T-helper 9 cell (primary cell): ENCODE data around the gene GSK3B.
A peak's percentile ranks its signal among the peaks of the same experiment; 100 is the strongest.
"Not testable (repeated sequence)": the region's sequence is repeated elsewhere in the genome, so short reads cannot be mapped to it uniquely, and the experiment has no call there.

ENCODE experiments used
- DNase-seq: peaks from one replicate; pipeline ENCODE4 v3.0.0-alpha.2; 2020

GSK3B gene

DNA sequence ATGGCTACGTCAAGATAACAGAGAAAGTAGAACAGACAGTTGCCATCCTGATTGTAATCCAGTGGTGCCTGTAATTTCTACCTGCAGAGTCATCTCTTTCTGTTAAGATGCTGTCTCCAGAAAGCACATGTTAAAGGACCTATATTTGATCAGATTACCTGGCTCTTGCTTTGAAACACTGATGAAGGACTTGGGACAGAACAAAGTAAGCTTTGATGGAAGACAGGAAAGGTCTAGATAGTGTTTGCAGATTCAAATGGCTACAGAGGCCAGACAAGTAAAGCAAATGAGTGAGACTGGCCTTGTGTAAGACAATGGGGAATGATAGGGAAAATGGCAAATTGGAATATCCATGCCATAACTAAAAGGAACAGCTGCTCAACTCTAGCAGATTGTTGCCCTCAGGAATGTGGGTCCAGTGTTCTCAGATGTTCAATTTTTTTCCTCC lies 1.8 kb upstream of the GSK3B start:
- no peak for DNase-seq

DNA sequence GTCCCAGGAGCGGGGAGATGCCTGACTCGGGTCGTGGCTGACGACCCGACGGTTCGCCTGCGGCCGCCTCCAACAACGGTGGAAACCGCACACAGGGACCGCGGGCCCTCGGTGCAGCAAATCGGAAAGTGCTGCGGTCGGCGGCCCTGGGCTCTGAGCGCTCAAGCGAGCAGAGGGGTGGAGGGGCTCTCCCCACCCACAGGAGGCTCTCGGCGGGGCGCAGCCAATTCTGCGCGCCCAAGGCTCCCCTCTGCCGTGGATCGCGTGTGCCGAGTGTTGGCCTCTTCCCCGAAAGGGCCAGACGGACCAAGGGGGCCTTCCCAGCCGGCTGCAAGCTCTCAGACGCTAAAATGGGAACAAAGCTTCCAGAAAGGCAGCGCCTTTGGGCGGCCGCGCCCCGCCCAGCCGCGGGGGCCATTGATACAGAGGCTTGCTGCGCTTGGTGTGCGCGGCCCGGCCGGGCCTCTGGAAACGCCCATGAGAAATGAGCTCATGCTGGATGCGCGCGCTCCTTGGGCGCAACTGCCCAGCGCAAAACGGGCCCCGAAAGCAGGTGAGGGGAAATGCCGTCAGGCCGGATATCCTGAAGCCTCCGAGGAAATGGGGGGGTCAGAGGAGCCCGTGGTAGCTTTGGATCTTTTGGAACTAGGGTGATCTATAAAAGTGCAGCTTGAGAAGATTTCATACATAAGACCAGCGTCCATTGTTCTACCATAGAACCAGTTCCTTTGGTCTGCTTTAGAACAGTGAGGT lies 1.2 kb upstream of the GSK3B start:
- peak; percentile 77 for DNase-seq

GRCh38 chr3:120094776-120095225 lies 554 bp upstream of the GSK3B start:
- DNase-seq: peak; percentile 87

GRCh38 chr3:120093119-120093910 lies 932 bp downstream of the GSK3B start:
- DNase-seq: peak; percentile 10

- no peak for DNase-seq
These were observed 1.8 kb downstream of the GSK3B start for GRCh38 chr3:120092474-120092873.

DNA sequence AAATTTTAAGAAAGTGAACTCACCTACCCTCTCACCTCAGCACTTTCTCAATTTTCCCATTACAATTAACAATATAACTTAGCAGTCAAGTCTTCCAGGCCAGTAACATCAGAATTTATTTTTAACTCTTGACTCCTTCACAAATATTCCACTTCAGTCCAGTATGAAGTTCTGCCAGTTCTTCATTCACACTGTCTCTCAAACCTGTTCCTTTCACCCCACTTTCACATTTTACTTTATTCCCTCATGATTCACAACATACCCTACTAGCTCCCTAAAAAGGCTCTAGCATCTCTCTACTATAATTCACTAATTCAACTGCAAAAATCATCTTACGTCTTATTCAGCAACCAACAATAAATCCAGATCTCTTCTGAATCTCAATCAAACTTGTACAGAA lies 3.8 kb downstream of the GSK3B start:
- DNase-seq: no peak

DNA sequence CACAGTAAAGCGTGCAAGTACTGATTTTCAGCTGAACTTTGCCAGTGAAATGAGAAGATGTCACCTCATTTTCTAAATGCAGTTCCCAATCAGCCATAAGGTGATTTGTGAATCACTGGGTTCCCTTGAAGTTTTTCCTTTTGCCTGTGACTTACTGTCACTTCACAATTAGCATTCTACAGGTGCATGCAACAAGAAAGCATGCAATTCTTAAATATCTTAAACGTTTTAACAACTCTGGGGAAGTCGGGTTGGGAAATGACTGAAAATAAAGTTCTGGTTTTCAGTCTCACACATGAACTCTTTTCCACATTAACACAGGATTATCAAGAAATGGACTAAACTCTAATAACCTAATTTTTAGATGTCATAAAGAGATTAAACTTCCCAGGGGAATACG lies 5.2 kb downstream of the GSK3B start:
- DNase-seq: no peak

- no peak for DNase-seq
These were observed 5.6 kb downstream of the GSK3B start for GRCh38 chr3:120088622-120089021.

DNA sequence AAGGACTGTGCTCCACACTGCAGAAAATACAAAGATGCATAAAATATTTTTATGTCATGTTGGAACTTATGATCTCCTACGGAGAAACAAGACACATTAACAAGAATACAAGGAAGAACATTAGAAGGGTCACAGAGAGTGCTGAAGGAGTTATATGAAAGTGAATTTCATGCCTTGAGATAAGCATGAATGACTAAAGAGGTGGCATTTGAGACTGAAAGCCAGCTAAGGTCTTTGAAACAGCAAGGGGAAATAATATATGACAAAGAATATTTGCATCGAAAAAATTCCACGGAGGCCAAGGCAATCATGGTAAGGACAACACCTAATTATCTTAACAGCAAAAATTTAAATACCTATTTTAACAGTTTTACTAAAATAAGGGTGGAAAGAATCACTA lies 12.5 kb downstream of the GSK3B start:
- no peak for DNase-seq

DNA sequence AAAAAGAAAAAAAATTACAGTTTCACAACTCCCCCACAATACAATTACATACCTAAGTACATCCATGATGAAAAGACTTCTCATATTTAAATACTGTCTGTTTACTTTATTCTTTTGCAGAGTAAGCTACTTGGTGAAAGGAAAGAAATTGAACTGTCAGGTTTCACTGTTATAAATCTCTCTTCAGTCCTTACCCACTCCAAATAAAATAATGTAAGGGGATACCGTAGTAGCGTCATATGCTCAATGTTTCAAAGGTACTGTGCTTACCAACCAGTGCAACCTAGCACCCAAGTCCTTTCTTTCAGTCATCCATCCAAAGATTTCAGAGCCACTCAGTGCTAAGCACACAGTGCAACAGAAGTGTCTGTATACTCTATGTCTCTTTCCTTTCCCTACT lies 13.4 kb downstream of the GSK3B start:
- DNase-seq: no peak

DNA sequence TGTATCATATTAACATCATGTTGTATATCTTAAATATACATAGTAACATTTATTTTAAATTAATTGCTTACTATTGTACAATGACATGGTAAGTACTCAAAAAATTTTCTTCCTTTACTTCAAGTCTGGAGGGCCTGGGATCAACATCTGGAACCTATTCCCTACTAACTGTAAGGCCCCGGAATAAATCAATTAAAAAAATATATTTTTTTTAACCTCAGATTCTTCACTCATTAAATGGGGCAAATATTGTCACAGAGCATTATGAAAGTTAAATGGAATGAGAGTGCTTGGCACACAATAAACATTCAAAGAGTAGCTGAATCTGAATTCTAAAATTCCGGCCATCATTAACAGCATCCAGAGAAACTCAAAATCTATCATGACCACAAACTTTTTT lies 16.5 kb downstream of the GSK3B start:
- DNase-seq: no peak

- DNase-seq: no peak
These were observed 21.3 kb downstream of the GSK3B start for GRCh38 chr3:120072867-120073525.

GRCh38 chr3:120071259-120071658 lies 23.0 kb downstream of the GSK3B start:
- DNase-seq: no peak

DNA sequence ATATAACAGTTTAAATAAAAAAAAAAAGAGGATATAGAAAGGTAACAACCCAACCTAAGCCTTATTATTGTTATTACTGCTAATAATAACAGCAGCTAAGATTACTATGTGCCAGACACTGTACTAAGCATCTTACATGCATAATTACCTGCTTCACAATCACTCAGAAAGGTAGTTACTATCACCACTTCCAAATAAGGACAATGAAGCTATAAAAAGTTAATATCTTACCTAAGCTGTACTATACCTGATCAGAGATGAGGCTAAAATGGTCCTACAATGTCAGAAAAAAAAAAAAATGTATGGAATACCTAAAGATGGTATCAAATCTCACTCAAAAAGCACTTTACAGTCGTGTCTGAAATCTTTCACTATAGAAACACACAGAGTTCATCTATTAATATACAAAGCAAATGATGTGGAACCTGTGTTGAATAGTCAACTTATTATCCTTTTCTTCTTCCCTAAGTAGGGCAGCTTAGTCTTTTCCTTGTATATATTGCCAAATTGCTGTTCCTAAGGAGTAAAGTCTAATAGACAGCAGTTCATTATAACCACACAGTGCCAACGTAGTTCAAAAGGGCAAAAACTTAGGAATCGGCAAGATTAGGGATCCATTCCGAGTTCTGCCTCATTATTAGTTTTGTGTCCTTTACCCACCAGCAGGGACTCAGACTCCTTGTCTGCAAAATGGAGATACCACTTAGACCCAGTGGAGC lies 23.8 kb downstream of the GSK3B start:
- no peak for DNase-seq

DNA sequence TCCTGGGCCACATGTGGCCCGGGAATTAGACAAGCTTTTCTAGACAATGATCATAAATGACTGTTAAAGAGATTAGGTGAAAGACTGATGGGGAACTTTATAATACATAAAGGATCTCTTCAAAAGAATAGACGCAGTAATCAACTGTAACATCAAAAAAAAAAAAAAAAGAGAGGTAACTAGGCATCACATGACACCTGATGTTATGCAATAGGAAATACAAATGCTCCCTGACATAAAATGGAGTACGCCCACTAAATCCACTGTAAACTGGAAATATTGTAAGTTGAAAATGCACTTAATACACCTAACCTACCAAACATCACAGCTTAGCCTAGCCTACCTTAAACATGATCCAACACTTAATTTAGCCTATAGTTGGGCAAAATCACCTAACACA lies 27.2 kb downstream of the GSK3B start:
- DNase-seq: no peak

- no peak for DNase-seq
These were observed 27.6 kb downstream of the GSK3B start for GRCh38 chr3:120066634-120067033.

- DNase-seq: no peak
These were observed 29.6 kb downstream of the GSK3B start for GRCh38 chr3:120064641-120065040.

- no peak for DNase-seq
These were observed 31.8 kb downstream of the GSK3B start for GRCh38 chr3:120062474-120062873.

DNA sequence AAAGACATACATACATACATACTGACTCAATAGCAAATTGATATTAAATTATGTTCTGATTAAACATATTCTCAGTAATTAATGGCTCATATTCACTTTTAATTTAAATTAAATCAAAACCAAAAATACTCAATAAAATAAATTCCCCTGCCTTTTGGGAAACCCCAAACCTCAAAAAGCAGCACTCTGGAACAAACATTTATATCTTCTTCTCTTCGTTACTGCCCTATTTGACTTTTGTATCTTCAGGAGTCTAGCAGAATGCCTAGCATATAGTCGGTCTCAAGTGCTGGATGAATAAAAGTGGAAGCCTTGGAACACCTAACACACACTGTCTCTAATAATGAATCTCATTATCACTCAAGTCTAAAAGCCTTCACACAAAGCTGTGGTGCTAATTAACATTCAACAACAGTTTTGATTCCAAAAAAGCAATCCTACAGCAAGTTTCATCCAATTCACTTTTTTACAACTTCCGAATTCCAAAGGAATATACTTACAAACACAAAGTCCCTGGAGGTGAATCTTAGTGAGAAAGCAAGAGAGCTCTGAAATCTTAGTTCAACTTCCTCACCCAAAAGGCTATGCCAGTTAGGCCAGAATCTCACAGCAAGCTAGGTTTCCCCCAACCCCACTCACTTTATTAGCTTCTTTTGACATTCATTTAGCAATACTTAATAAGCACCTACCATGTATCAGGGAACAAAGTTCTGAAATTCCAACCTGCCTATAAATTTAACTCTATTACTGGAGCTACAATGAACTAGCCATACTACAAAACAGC lies 35.0 kb downstream of the GSK3B start:
- no peak for DNase-seq

DNA sequence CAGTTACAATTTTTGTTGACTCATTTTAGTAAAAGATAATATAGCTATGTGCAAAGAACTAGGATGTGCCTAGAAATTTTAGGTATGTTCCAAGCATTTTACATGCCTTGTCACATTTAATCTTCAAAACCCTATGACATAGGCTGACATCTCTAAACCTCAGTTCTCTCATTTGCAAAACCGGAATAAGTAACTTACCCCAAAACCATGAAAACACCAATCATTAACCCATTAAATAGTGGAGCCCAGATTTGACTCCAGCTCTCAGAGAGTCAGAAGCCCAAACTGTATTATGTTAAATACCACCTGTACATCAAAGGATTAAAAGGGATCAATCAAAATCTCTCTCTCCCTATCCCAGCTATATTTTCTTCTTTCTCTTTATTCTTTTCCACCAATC lies 36.6 kb downstream of the GSK3B start:
- DNase-seq: no peak

DNA sequence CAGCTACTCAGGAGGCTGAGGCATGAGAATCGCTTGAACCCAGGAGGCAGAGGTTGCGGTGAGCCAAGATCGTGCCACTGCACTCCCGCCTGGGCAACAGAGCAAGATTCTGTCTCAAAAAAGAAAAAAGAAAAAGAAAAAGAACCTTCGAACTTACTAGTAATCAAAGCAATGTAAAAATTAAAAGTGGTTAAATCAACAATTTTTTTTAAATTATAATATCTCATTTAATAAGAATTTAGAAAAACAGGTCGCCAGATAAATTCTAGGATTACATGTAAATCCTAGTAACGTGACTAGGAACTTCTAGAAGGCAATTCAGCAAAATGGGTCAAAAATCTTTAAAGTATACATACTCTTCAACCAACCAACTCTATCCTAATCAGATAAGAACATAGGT lies 37.2 kb downstream of the GSK3B start:
- no peak for DNase-seq

DNA sequence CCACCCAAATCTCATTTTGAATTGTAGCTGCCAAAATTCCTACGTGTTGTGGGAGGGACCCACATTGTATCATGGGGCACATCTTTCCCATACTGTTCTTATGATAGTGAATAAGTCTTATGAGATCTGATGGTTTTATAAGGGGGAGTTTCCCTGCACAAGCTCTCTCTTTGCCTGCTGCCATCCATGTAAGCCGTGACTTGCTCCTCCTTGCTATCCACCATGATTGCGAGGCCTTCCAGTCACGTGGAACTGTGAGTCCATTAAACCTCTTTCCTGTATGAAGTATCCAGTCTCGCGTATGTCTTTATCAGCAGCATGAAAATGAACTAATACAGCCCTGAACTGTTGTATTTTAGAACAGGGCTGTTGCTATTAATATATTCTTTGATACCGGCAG lies 40.6 kb downstream of the GSK3B start:
- not testable (repeated sequence) for DNase-seq
